BLaER1 treated with 17β-estradiol and CSF1 and Interleukin-3, amounts not matched to agents 10 nM and 100 nM (cell line): Measurements from ENCODE around the gene DOK6.

ENCODE experiments used
- H3K27ac ChIP-seq, 11 experiments: shearing (Covaris generic); formaldehyde crosslinking; 2 replicates each; pipeline ENCODE4 v1.8.1; 2022
- H3K27me3 ChIP-seq, 11 experiments: shearing (Covaris generic); formaldehyde crosslinking; 2 replicates each; pipeline ENCODE4 v1.8.1; 2022
- H3K36me3 ChIP-seq, 11 experiments: shearing (Covaris generic); formaldehyde crosslinking; 2 replicates each; pipeline ENCODE4 v1.8.1; 2022
- H3K4me1 ChIP-seq, 10 experiments: shearing (Covaris generic); formaldehyde crosslinking; 2 replicates each; pipeline ENCODE4 v1.8.1; 2022
- H3K4me2 ChIP-seq, 11 experiments: shearing (Covaris generic); formaldehyde crosslinking; 2 replicates each; pipeline ENCODE4 v1.8.1; 2022
- H3K4me3 ChIP-seq, 10 experiments: shearing (Covaris generic); formaldehyde crosslinking; 2 replicates each; pipeline ENCODE4 v1.8.1; 2022
- H3K9ac ChIP-seq, 11 experiments: shearing (Covaris generic); formaldehyde crosslinking; 2 replicates each; pipeline ENCODE4 v1.8.1; 2022
- H3K9me3 ChIP-seq, 11 experiments: shearing (Covaris generic); formaldehyde crosslinking; replicated peaks in 1 of 11; 2 replicates each; pipeline ENCODE4 v1.8.1; 2022
- H4K20me1 ChIP-seq, 11 experiments: shearing (Covaris generic); formaldehyde crosslinking; 2 replicates each; pipeline ENCODE4 v1.8.1; 2022
- Cebpa-rat ChIP-seq, 11 experiments: shearing (Covaris generic); IDR thresholded peaks; 2 replicates each; pipeline ENCODE4 v1.8.1; 2022

Gene DOK6

GRCh38 chr18:69778680-69779079 is 378.0 kb downstream of the DOK6 start:
- Histone ChIP-seq H3K4me1 (no peaks in the 10 kb centered on the region), H3K4me2 (no peak overlapping the region), H3K27me3 (no peaks in the 10 kb centered on the region), H3K4me3 (no peak overlapping the region), H3K27ac (no peak overlapping the region), H3K9ac (no peak overlapping the region), H4K20me1 (no peaks in the 10 kb centered on the region), H3K36me3 (no peaks in the 10 kb centered on the region), H3K9me3 (no peaks in the 10 kb centered on the region)
- no peak for TF ChIP-seq Cebpa-rat (IDR thresholded peaks at IDR 0.05)

- Histone ChIP-seq H3K27me3 (no peaks in the 10 kb centered on the region), H3K4me3 (no peak overlapping the region), H3K27ac (no peak overlapping the region), H3K36me3 (no peaks in the 10 kb centered on the region), H4K20me1 (no peaks in the 10 kb centered on the region), H3K9ac (no peak overlapping the region), H3K9me3 (no peaks in the 10 kb centered on the region), H3K4me2 (no peak overlapping the region), H3K4me1 (no peaks in the 10 kb centered on the region)
- no peak for TF ChIP-seq Cebpa-rat (IDR thresholded peaks at IDR 0.05)
These were observed 380.2 kb downstream of the DOK6 start for GRCh38 chr18:69780851-69781250.

GRCh38 chr18:69784815-69785214 is 384.1 kb downstream of the DOK6 start:
- Histone ChIP-seq H3K4me2 (no peak overlapping the region), H3K27me3 (no peaks in the 10 kb centered on the region), H3K36me3 (no peaks in the 10 kb centered on the region), H3K4me1 (peaks cover 0 to 6% (median 0%) of the 10 kb centered on the region in 10 experiments; a peak in 1 of 20 replicates), H3K9me3 (no peaks in the 10 kb centered on the region), H3K27ac (no peak overlapping the region), H3K4me3 (no peak overlapping the region), H4K20me1 (no peaks in the 10 kb centered on the region), H3K9ac (no peak overlapping the region)
- no peak for TF ChIP-seq Cebpa-rat (IDR thresholded peaks at IDR 0.05)

- TF ChIP-seq Cebpa-rat (IDR thresholded peaks at IDR 0.05): no peak
- Histone ChIP-seq H3K4me3 (no peak overlapping the region), H4K20me1 (no peaks in the 10 kb centered on the region), H3K27me3 (no peaks in the 10 kb centered on the region), H3K4me1 (peaks cover 0 to 6% (median 0%) of the 10 kb centered on the region in 10 experiments; a peak in 1 of 20 replicates), H3K9me3 (no peaks in the 10 kb centered on the region), H3K9ac (no peak overlapping the region), H3K36me3 (no peaks in the 10 kb centered on the region), H3K27ac (no peak overlapping the region), H3K4me2 (no peak overlapping the region)
These were observed 384.8 kb downstream of the DOK6 start for GRCh38 chr18:69785466-69785865.

GRCh38 chr18:69786427-69786826 is 385.7 kb downstream of the DOK6 start:
- H3K4me3 ChIP-seq: no peak overlapping the region
- H3K4me1 ChIP-seq: peaks cover 0 to 6% (median 0%) of the 10 kb centered on the region in 10 experiments; a peak in 1 of 20 replicates
- no peaks in the 10 kb centered on the region for H3K9me3 ChIP-seq
- H4K20me1 ChIP-seq: no peaks in the 10 kb centered on the region
- no peak for TF ChIP-seq Cebpa-rat (IDR thresholded peaks at IDR 0.05)
- no peaks in the 10 kb centered on the region for H3K36me3 ChIP-seq
- H3K9ac ChIP-seq: no peak overlapping the region
- no peaks in the 10 kb centered on the region for H3K27me3 ChIP-seq
- no peak overlapping the region for H3K4me2 ChIP-seq
- H3K27ac ChIP-seq: no peak overlapping the region

GRCh38 chr18:69787825-69788547 is 387.3 kb downstream of the DOK6 start:
- H3K27ac ChIP-seq: no peak overlapping the region
- peak overlapping the region in 1 of 11 experiments; percentile 7; a peak in 1 of 22 replicates for H3K4me2 ChIP-seq
- no peaks in the 10 kb centered on the region for H3K9me3 ChIP-seq
- no peaks in the 10 kb centered on the region for H4K20me1 ChIP-seq
- H3K4me3 ChIP-seq: no peak overlapping the region
- H3K27me3 ChIP-seq: no peaks in the 10 kb centered on the region
- TF ChIP-seq Cebpa-rat (IDR thresholded peaks at IDR 0.05): no peak
- peaks cover 0 to 6% (median 0%) of the 10 kb centered on the region in 10 experiments; a peak in 1 of 20 replicates for H3K4me1 ChIP-seq
- no peaks in the 10 kb centered on the region for H3K36me3 ChIP-seq
- no peak overlapping the region for H3K9ac ChIP-seq

- Histone ChIP-seq H3K4me1 (peaks cover 0 to 6% (median 0%) of the 10 kb centered on the region in 10 experiments; a peak in 1 of 20 replicates), H3K27me3 (no peaks in the 10 kb centered on the region), H4K20me1 (no peaks in the 10 kb centered on the region), H3K9ac (no peak overlapping the region), H3K27ac (no peak overlapping the region), H3K4me3 (no peak overlapping the region), H3K36me3 (no peaks in the 10 kb centered on the region), H3K9me3 (no peaks in the 10 kb centered on the region), H3K4me2 (no peak overlapping the region)
- TF ChIP-seq Cebpa-rat (IDR thresholded peaks at IDR 0.05): no peak
These were observed 389.1 kb downstream of the DOK6 start for GRCh38 chr18:69789794-69790193.

GRCh38 chr18:69790649-69791048 is 390.0 kb downstream of the DOK6 start:
- Histone ChIP-seq H4K20me1 (no peaks in the 10 kb centered on the region), H3K9ac (no peak overlapping the region), H3K36me3 (no peaks in the 10 kb centered on the region), H3K4me2 (no peak overlapping the region), H3K9me3 (no peaks in the 10 kb centered on the region), H3K27ac (no peak overlapping the region), H3K4me1 (peaks cover 0 to 6% (median 0%) of the 10 kb centered on the region in 10 experiments; a peak in 1 of 20 replicates), H3K27me3 (no peaks in the 10 kb centered on the region), H3K4me3 (no peak overlapping the region)
- TF ChIP-seq Cebpa-rat (IDR thresholded peaks at IDR 0.05): no peak

- Histone ChIP-seq H3K9ac (no peak overlapping the region), H4K20me1 (no peaks in the 10 kb centered on the region), H3K4me2 (no peak overlapping the region), H3K36me3 (no peaks in the 10 kb centered on the region), H3K27me3 (no peaks in the 10 kb centered on the region), H3K4me3 (no peak overlapping the region), H3K9me3 (no peaks in the 10 kb centered on the region), H3K27ac (no peak overlapping the region), H3K4me1 (no peaks in the 10 kb centered on the region)
- no peak for TF ChIP-seq Cebpa-rat (IDR thresholded peaks at IDR 0.05)
These were observed 395.1 kb downstream of the DOK6 start for GRCh38 chr18:69795791-69796190.
